H54 (cell line): ENCODE results near the gene NET1.
"Not testable (repeated sequence)": the region's sequence is repeated elsewhere in the genome, so short reads cannot be mapped to it uniquely, and the experiment has no call there.

Source experiments
- DNase-seq: peaks from one replicate; pipeline ENCODE4 v3.0.0; 2011; ENCODE audit warnings: low spot score, mixed read lengths; ENCODE audit not compliant: insufficient read length
- FAIRE-seq: peaks from 3 replicates; lab custom pipeline; 2011; peaks lifted over from hg19 to GRCh38; lab: Jason Lieb, UNC
- POLR2A ChIP-seq: IDR thresholded peaks from 2 replicates; pipeline ENCODE4 v1.6.1; 2011; ENCODE audit warnings: low read depth, mild to moderate bottlenecking, low read length

NET1 gene, protein sequence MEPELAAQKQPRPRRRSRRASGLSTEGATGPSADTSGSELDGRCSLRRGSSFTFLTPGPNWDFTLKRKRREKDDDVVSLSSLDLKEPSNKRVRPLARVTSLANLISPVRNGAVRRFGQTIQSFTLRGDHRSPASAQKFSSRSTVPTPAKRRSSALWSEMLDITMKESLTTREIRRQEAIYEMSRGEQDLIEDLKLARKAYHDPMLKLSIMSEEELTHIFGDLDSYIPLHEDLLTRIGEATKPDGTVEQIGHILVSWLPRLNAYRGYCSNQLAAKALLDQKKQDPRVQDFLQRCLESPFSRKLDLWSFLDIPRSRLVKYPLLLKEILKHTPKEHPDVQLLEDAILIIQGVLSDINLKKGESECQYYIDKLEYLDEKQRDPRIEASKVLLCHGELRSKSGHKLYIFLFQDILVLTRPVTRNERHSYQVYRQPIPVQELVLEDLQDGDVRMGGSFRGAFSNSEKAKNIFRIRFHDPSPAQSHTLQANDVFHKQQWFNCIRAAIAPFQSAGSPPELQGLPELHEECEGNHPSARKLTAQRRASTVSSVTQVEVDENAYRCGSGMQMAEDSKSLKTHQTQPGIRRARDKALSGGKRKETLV

GRCh38 chr10:5412277-5412941, at the start of gene NET1:
Gene NET1, plus strand, starts transcription at chr10:5412557. Its CDS starts 136 bp downstream, at chr10:5412693.
- peak; percentile 70 for DNase-seq
- peak; percentile 56 for TF ChIP-seq POLR2A
- peak; percentile 71 for FAIRE-seq

GRCh38 chr10:5362873-5363272, 49.5 kb upstream of the NET1 start:
- FAIRE-seq (no peak), DNase-seq (no peak)
- no peak for TF ChIP-seq POLR2A

GRCh38 chr10:5364374-5364773, 48.0 kb upstream of the NET1 start:
- TF ChIP-seq POLR2A: no peak
- DNase-seq (no peak), FAIRE-seq (no peak)

GRCh38 chr10:5364890-5365338, 47.4 kb upstream of the NET1 start, which contains the start of gene UCN3:
Gene UCN3, plus strand, starts transcription at chr10:5364966. Its CDS starts 8,755 bp downstream, at chr10:5373721.
- no peak for FAIRE-seq
- no peak for DNase-seq
- no peak for TF ChIP-seq POLR2A

DNA sequence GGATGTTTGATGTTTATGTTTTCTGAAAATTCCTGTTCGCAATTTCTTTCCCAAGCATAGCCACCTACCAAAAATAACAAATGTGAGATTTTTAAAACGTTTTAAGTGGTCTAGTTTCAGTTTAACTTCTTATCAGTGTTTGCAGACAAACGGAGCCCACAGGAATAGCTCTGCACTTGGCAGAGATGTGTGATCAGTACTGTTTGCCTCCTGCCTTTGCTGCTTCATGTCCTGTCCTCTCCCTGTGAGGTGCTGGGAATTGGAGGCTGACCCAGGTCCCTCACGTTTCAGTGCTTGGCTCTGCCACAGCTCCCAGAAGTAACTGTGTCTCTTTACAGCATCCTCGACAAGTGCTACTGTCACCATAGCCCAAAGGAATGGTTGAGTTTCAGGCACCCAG, 46.4 kb upstream of the NET1 start:
- FAIRE-seq (no peak), DNase-seq (no peak)
- no peak for TF ChIP-seq POLR2A

DNA sequence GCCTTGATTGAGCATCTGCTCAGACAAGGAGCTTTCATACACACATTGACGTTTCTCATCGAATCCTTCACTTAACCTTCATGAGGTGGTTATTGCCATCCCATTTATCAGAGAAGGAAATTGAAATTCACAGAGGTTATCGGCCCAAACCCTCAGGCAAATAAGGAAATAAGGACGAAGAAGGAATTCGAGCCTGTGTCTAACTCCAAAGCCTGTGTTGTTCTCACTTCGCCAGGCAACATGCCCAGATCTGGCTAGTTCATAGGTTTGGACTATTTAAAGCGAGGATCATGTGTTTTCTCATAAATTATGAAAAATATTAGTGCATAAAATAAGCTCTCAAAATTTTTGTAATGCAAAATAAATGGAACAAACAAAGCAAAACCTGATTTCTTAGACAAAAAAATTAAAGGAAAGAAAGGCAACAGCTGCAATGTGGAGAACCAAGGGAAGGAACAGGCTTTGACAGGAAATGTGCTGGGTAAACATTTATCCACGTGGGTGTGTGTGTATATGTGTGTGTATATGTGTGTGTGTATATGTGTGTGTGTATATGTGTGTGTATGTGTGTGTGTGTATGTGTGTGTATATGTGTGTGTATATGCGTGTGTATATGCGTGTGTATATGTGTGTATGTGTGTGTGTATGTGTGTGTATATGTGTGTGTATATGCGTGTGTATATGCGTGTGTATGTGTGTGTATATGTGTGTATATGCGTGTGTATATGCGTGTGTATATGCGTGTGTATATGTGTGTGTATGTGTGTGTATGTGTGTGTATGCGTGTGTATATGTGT, 42.8 kb upstream of the NET1 start:
- no peak for TF ChIP-seq POLR2A
- FAIRE-seq: no peak
- no peak for DNase-seq

DNA sequence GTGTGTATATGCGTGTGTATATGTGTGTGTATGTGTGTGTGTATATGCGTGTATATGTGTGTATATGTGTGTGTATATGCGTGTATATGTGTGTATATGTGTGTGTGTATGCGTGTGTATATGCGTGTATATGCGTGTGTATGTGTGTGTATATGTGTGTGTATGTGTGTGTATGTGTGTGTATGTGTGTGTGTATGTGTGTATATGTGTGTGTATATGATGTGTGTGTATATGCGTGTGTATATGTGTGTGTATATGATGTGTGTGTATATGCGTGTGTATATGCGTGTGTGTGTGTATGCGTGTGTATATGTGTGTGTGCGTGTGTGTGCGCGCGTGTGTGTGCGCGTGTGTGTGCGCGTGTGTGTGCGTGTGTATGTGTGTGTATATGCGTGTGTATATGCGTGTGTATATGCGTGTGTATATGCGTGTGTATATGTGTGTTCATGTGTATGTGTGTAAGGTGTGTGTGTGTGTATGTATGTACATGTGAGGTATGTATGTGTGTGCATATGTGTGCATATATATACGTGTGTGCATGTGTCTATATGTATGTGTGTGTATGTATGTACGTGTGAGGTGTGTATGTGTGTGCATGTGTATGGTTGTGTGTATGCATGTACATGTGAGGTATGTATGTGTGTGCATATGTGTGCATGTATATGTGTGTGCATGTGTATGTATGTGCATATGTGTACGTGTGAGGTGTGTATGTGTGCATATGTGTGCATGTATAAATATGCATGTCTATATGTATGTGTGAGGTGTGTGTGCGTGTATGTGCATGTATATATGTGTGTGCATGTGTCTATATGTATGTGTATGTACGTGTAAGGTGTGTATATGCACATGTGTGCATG, 41.6 kb upstream of the NET1 start:
- TF ChIP-seq POLR2A: no peak
- DNase-seq (no peak), FAIRE-seq (no peak)

- no peak for DNase-seq
- no peak for TF ChIP-seq POLR2A
- FAIRE-seq: no peak
These were observed 39.0 kb upstream of the NET1 start for GRCh38 chr10:5373307-5373706.

- DNase-seq (no peak), FAIRE-seq (no peak)
- no peak for TF ChIP-seq POLR2A
These were observed 38.3 kb upstream of the NET1 start for GRCh38 chr10:5373891-5374611.

GRCh38 chr10:5376450-5376849, 35.9 kb upstream of the NET1 start:
- DNase-seq (no peak), FAIRE-seq (no peak)
- no peak for TF ChIP-seq POLR2A

DNA sequence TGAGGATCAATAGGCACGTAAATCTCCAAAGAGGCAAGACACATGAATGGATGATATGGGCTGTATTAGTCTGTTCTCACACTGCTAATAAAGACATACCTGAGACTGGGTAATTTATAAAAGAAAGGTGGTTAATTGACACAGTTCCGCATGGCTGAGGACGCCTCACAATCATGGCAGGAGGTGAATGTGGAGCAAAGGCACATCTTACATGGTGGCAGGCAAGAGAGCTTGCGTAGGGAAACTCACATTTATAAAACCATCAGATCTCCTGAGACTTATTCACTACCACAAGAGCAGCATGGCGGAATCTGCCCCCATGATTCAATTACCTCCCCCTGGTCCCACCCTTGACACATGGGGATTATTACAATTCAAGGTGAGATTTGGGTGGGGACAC, 33.2 kb upstream of the NET1 start:
- not testable (repeated sequence) for DNase-seq, FAIRE-seq

GRCh38 chr10:5380395-5380794, 32.0 kb upstream of the NET1 start:
- not testable (repeated sequence) for FAIRE-seq, DNase-seq
